ENCODE measurements around the gene KLF16.

GRCh38 chr19:1852581-1853128 lies 10.7 kb downstream of the KLF16 start:
- TF ChIP-seq CTCF (IDR thresholded peaks at IDR 0.05): no peak
- no peak for TF ChIP-seq POLR2AphosphoS5 (IDR thresholded peaks at IDR 0.05; ENCODE audit: insufficient read depth in 1 of 2, low read depth in 1 of 2)
- TF ChIP-seq POLR2A (IDR thresholded peaks at IDR 0.05): no peak
